Body of pancreas (tissue), 4 donors: ENCODE measurements around the gene SLC29A3.

ENCODE experiments used
- POLR2A ChIP-seq, 3 donors: fragments of 450-650 bp; IDR thresholded peaks; one replicate each; pipeline ENCODE4 v1.6.1; 2016; ENCODE audit warnings: antibody characterized with exemption in 3 of 3, mild to moderate bottlenecking in 2 of 3
- TF ChIP-seq, protein P1 (sequence below), 7 experiments: fragments of 450-650 bp in 4 of 7; fragments of 200-600 bp in 3 of 7; sonication (generic) in 3 of 7; IDR thresholded peaks; one replicate each; pipeline ENCODE4 v1.5.1; 2016 to 2019; ENCODE audit warnings: antibody characterized with exemption in 7 of 7

DNA sequence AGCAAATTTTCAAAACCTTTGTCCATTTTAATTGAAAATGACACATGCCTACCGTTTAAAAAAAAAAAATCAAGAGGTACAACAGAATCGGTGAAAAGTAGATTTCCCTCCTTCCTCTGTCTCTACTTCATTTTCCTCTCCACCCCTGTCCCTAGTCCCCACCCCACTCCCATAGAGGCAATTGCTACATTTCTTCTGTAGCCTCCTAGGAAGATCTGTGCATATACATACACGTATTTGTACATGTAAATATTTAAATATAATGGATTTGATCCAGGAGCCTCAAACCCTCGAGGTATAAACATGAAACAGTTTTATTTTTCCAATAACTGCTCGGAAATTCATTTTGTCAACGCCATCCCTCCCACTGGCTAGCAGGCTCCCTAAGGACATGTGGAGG lies 14.1 kb upstream of the SLC29A3 start:
- TF ChIP-seq, protein P1, sequence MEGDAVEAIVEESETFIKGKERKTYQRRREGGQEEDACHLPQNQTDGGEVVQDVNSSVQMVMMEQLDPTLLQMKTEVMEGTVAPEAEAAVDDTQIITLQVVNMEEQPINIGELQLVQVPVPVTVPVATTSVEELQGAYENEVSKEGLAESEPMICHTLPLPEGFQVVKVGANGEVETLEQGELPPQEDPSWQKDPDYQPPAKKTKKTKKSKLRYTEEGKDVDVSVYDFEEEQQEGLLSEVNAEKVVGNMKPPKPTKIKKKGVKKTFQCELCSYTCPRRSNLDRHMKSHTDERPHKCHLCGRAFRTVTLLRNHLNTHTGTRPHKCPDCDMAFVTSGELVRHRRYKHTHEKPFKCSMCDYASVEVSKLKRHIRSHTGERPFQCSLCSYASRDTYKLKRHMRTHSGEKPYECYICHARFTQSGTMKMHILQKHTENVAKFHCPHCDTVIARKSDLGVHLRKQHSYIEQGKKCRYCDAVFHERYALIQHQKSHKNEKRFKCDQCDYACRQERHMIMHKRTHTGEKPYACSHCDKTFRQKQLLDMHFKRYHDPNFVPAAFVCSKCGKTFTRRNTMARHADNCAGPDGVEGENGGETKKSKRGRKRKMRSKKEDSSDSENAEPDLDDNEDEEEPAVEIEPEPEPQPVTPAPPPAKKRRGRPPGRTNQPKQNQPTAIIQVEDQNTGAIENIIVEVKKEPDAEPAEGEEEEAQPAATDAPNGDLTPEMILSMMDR (IDR thresholded peaks at IDR 0.05), result no peak
- no peak for TF ChIP-seq POLR2A (IDR thresholded peaks at IDR 0.05)
